Endothelial cell of umbilical vein (primary cell): ENCODE measurements around the gene ETFRF1. TPM values are rescaled to one million over a fixed set of nuclear protein-coding genes. Genes with fewer than 3 reads are reported as not detected.

Source experiments
- BruUV-seq: library from RNA; stranded (reverse); fragments of 400-500 nt; replicated peaks from 2 replicates; lab custom pipeline; 2021; lab: Mats Ljungman, UMichigan
- CTCF ChIA-PET: fragments of 300-600, 350-600 bp; sonication (Branson Sonifier 250); formaldehyde crosslinking; loops from one replicate; lab custom pipeline; 2021; ENCODE audit warnings: antibody characterized with exemption, inconsistent platforms; lab: Charles Lee
- POLR2A ChIA-PET: fragments of 300-600, 350-600 bp; sonication (Branson Sonifier 250); formaldehyde crosslinking; loops from one replicate; lab custom pipeline; 2021; ENCODE audit warnings: antibody characterized with exemption, inconsistent platforms; lab: Charles Lee
- DNase-seq: peaks from one replicate; pipeline ENCODE4 v3.0.0-alpha.2; 2011; ENCODE audit warnings: low read depth, low spot score
- FAIRE-seq: peaks from 2 replicates; lab custom pipeline; 2011; peaks lifted over from hg19 to GRCh38; lab: Jason Lieb, UNC
- H2AFZ ChIP-seq: 2 replicates; pipeline ENCODE4 v1.6.0; 2012; ENCODE audit warnings: low read depth, low read length, control low read depth, inconsistent platforms
- H3K27ac ChIP-seq: 2 replicates; pipeline ENCODE4 v1.5.1; 2011; ENCODE audit warnings: low read depth, mild to moderate bottlenecking, control low read depth, low read length, moderate library complexity; ENCODE audit not compliant: insufficient read depth
- H3K27me3 ChIP-seq, 2 experiments: 2 replicates each; pipeline versions ENCODE4 v1.6.0 to v1.6.1; 2011; ENCODE audit warnings: low read length in 2 of 2, mixed read lengths in 1 of 2; ENCODE audit not compliant: control insufficient read depth in 2 of 2, insufficient read depth in 2 of 2
- H3K36me3 ChIP-seq, 2 experiments: 2 replicates in 1 of 2; 3 replicates in 1 of 2; pipeline ENCODE4 v1.5.1; 2011; ENCODE audit warnings: low read length in 2 of 2, mild to moderate bottlenecking in 1 of 2, moderate library complexity in 1 of 2; ENCODE audit not compliant: control insufficient read depth in 2 of 2, insufficient read depth in 2 of 2; ENCODE audit errors: extremely low read depth in 1 of 2
- H3K4me1 ChIP-seq: 3 replicates; pipeline ENCODE4 v1.5.1; 2011; ENCODE audit warnings: mild to moderate bottlenecking, low read length; ENCODE audit not compliant: control insufficient read depth, insufficient read depth; ENCODE audit errors: extremely low read depth
- H3K4me2 ChIP-seq: 2 replicates; pipeline ENCODE4 v1.6.1; 2011; ENCODE audit warnings: low read length, control low read depth, mixed read lengths; ENCODE audit not compliant: insufficient read depth
- H3K4me3 ChIP-seq, 3 experiments: fragments of 200-600 bp in 1 of 3; sonication (generic), shearing (Covaris generic) in 1 of 3; replicated peaks in 1 of 3; 2 replicates each; pipeline ENCODE4 v1.5.1; 2011 to 2016; ENCODE audit warnings: control low read depth in 3 of 3, low read length in 3 of 3, mild to moderate bottlenecking in 2 of 3, inconsistent platforms in 1 of 3, low read depth in 1 of 3, moderate library complexity in 1 of 3; ENCODE audit not compliant: insufficient read depth in 1 of 3
- H3K79me2 ChIP-seq: 2 replicates; pipeline ENCODE4 v1.6.0; 2012; ENCODE audit warnings: low read length, inconsistent platforms; ENCODE audit not compliant: control insufficient read depth, insufficient read depth
- H3K9ac ChIP-seq: replicated peaks from 2 replicates; pipeline ENCODE3; 2011; ENCODE audit warnings: low read length, control low read depth; ENCODE audit not compliant: insufficient read depth; ENCODE audit errors: extremely low read depth
- H3K9me1 ChIP-seq: replicated peaks from 3 replicates; pipeline ENCODE4 v1.6.0; 2011; ENCODE audit warnings: mild to moderate bottlenecking, low read length; ENCODE audit not compliant: control insufficient read depth, insufficient read depth; ENCODE audit errors: extremely low read depth
- H3K9me3 ChIP-seq: replicated peaks from 2 replicates; pipeline ENCODE4 v1.5.1; 2012; ENCODE audit warnings: low read length, inconsistent platforms; ENCODE audit not compliant: control insufficient read depth, insufficient read depth
- H4K20me1 ChIP-seq: replicated peaks from 2 replicates; pipeline ENCODE3; 2011; ENCODE audit warnings: mild to moderate bottlenecking, low read length; ENCODE audit not compliant: control insufficient read depth, insufficient read depth; ENCODE audit errors: extremely low read depth
- CTCF ChIP-seq, 2 donors: IDR thresholded peaks; 1 replicate in 1 of 2; 2 replicates in 1 of 2; pipeline ENCODE4 v1.5.1; 2011; ENCODE audit warnings: low read length in 2 of 2, mild to moderate bottlenecking in 2 of 2, moderate library complexity in 2 of 2, control low read depth in 1 of 2, inconsistent platforms in 1 of 2, low read depth in 1 of 2; ENCODE audit not compliant: insufficient read depth in 1 of 2; ENCODE audit errors: extremely low read depth in 1 of 2
- EZH2 ChIP-seq: IDR thresholded peaks from 2 replicates; pipeline ENCODE4 v1.6.1; 2012; ENCODE audit warnings: borderline replicate concordance, low read depth, mild to moderate bottlenecking, moderate library complexity, low read length, inconsistent platforms; ENCODE audit not compliant: severe bottlenecking
- FOS ChIP-seq: IDR thresholded peaks from 2 replicates; pipeline ENCODE4 v1.6.1; 2011; ENCODE audit warnings: mild to moderate bottlenecking, low read length, moderate library complexity, borderline replicate concordance; ENCODE audit not compliant: insufficient read depth
- GATA2 ChIP-seq: IDR thresholded peaks from 2 replicates; pipeline ENCODE4 v1.7.0; 2011; ENCODE audit warnings: low read depth, mild to moderate bottlenecking, moderate library complexity, mixed read lengths, low read length; ENCODE audit not compliant: insufficient read length, insufficient read depth
- JUN ChIP-seq: IDR thresholded peaks from 2 replicates; pipeline ENCODE4 v1.6.1; 2011; ENCODE audit warnings: borderline replicate concordance, low read depth; ENCODE audit not compliant: insufficient read length, insufficient read depth
- MAX ChIP-seq: IDR thresholded peaks from 2 replicates; pipeline ENCODE4 v1.6.1; 2011; ENCODE audit not compliant: insufficient read depth, insufficient read length
- MYC ChIP-seq: IDR thresholded peaks from one replicate; pipeline ENCODE4 v1.6.1; 2011; ENCODE audit warnings: mild to moderate bottlenecking, low read depth, low read length
- POLR2A ChIP-seq: IDR thresholded peaks from 2 replicates; pipeline ENCODE4 v1.6.1; 2012; ENCODE audit warnings: low read depth, mild to moderate bottlenecking, control low read depth, low read length
- POLR2AphosphoS5 ChIP-seq: IDR thresholded peaks from 2 replicates; pipeline ENCODE4 v1.6.1; 2012; ENCODE audit warnings: low read depth, mild to moderate bottlenecking, control low read depth, low read length, moderate library complexity; ENCODE audit not compliant: insufficient read depth
- dilution Hi-C: fragments of 300-500 bp; cut with MboI; formaldehyde crosslinking; loops from one replicate; pipeline ENCODE4 v1.15.0; 2019; ENCODE audit warnings: low sequenced_read_pairs; ENCODE audit not compliant: extremely low pct_ligation_motif_present
- intact Hi-C: fragments of 100-400 bp; cut with micrococcal nuclease; formaldehyde crosslinking; loops from one replicate; pipeline ENCODE4 v1.10.0; 2022
- polyA plus RNA-seq, 4 experiments: library from polyadenylated mRNA; depleted of rRNA in 3 of 4; stranded (reverse) in 3 of 4; unstranded in 1 of 4; fragments of >200 nt; gene quantifications; 2 replicates each; pipeline versions ENCODE4 v1.2.1 to v1.2.3, GENCODE V29; 2011 to 2012; ENCODE audit warnings: missing spikeins in 1 of 4
- total RNA-seq: library from RNA; stranded (reverse); gene quantifications from 2 replicates; pipeline ENCODE4 v1.2.3, GENCODE V29; 2021

ETFRF1 gene
- total and polyA plus RNA-seq, 2 donors (not counting 3 experiments of a cell fraction or from before 2014, with no cell fraction given) = 6.9 to 10.6 TPM

- Histone ChIP-seq H2AFZ (no peak overlapping the region), H3K27me3 (no peaks in the 10 kb centered on the region), H3K4me3 (no peak overlapping the region), H3K9me1 (no peaks in the 10 kb centered on the region), H3K4me1 (peaks cover 3% of the 10 kb centered on the region), H3K9me3 (no peaks in the 10 kb centered on the region), H4K20me1 (no peaks in the 10 kb centered on the region), H3K9ac (no peak overlapping the region), H3K36me3 (no peaks in the 10 kb centered on the region), H3K79me2 (no peaks in the 10 kb centered on the region), H3K27ac (no peak overlapping the region), H3K4me2 (no peak overlapping the region)
- POLR2A ChIA-PET = no interaction called here
- CTCF ChIA-PET = interaction anchor here (1.0 to 2.3 kb wide), 2 partner anchors 9 to 28 kb away, joined by 3 to 6 read pairs; no protein-coding TSS in a partner anchor
- DNase-seq = no peak
- BruUV-seq = no TSS peak
- dilution Hi-C loops (no loop called here), intact Hi-C loops (no loop called here)
- TF ChIP-seq EZH2 = no peak
- TF ChIP-seq POLR2A = no peak
- no peak for TF ChIP-seq CTCF (IDR thresholded peaks at IDR 0.05; ENCODE audit: extremely low read depth in 1 of 2, insufficient read depth in 1 of 2, low read depth in 1 of 2, low read length in 2 of 2)
- TF ChIP-seq FOS = no peak
- no peak for TF ChIP-seq MYC
- TF ChIP-seq GATA2 = no peak
- no peak for TF ChIP-seq JUN
- TF ChIP-seq MAX = no peak
- no peak for TF ChIP-seq POLR2AphosphoS5
- no peak for FAIRE-seq
Observed at GRCh38 chr12:25213338-25213737, 18.3 kb downstream of the ETFRF1 start.
